NCI-H460 (cell line): ENCODE data around the gene GPR82. TPM values are rescaled to one million over a fixed set of nuclear protein-coding genes. Genes with fewer than 3 reads are reported as not detected.
"Not testable (repeated sequence)": the region's sequence is repeated elsewhere in the genome, so short reads cannot be mapped to it uniquely, and the experiment has no call there.

Source experiments
- DNase-seq: peaks from one replicate; pipeline ENCODE4 v3.0.0-alpha.2; 2016; ENCODE audit warnings: low read depth; ENCODE audit errors: extremely low read depth
- polyA plus RNA-seq: library from polyadenylated mRNA; depleted of rRNA; stranded (reverse); fragments of >200 nt; gene quantifications from 2 replicates; pipeline ENCODE4 v1.2.3, GENCODE V29; 2014; cell fraction: nucleus; rRNA removed
- total RNA-seq: library from RNA; depleted of rRNA; stranded (reverse); fragments of >200 nt; shearing (Covaris generic); gene quantifications from 2 replicates; pipeline ENCODE4 v1.2.3, GENCODE V29; 2014; rRNA removed

Gene GPR82, protein sequence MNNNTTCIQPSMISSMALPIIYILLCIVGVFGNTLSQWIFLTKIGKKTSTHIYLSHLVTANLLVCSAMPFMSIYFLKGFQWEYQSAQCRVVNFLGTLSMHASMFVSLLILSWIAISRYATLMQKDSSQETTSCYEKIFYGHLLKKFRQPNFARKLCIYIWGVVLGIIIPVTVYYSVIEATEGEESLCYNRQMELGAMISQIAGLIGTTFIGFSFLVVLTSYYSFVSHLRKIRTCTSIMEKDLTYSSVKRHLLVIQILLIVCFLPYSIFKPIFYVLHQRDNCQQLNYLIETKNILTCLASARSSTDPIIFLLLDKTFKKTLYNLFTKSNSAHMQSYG
- not detected in 2 replicates for total RNA-seq
- not detected in 2 replicates for polyA plus RNA-seq

DNA sequence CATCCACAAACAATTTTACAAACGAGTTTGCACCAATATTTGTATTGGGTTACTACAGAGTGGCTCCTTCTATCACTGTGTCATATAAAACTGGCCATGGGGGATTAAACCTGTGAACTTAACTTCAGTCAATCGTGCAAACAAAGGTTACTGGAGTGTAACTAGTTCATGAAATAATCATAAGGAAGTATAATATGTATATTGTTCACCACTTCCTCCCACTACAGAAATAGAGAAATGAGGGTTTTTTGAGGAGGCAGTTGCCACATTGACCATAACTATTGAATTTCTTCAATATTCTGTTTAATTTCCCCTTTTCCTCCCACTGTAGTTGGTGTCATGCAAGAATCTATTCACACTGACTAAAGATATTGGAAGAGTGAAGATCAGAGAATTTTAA, at the start of gene GPR82:
Gene GPR82, plus strand, starts transcription at position 356 of the 400 bp plus-strand sequence. CDS start 2,846 bp downstream, outside the sequence.
- no peak for DNase-seq

- not testable (repeated sequence) for DNase-seq
These were observed 47.6 kb upstream of the GPR82 start for GRCh38 chrX:41676361-41676760.

- DNase-seq, result no peak
These were observed 46.6 kb upstream of the GPR82 start for GRCh38 chrX:41677183-41678060.

DNA sequence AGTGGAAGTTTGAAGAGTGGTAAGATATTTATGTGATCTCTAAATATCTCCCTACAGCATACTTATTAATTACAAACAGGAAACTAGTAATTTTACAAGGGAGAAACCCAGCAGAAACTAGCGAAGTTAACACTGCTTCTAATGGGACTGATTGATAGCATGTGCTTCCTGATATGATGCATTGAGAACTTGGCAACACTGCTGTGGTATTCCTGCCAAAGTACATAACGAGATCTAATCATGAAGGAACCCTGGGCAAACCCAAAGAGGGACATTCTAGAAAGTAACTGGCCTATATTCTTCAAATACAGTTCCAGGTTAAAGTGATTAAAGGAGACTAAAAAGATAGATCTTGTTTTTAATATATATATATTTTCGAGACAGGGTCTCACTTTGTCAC, 39.8 kb upstream of the GPR82 start:
- no peak for DNase-seq

- DNase-seq, result no peak
These were observed 39.0 kb upstream of the GPR82 start for GRCh38 chrX:41684940-41685339.

GRCh38 chrX:41686788-41687187, 37.2 kb upstream of the GPR82 start:
- no peak for DNase-seq

DNA sequence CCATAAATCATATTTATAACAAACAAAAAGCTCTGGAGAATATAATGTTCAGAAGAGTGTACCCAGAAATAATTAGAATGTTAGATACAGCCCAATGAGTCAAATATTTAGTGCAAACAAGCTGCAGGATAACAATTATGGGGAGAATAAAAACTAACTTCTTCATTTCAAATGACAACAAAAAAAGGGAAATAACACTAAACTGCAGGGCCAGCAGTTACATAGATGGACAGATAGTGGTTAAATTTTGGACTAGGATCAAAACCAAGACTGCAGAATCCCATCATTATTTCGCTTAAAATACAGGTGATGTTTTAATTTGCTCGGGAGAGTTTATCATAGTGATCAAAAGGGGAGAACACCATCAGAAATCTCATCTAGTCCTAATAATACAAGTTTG, 35.8 kb upstream of the GPR82 start:
- no peak for DNase-seq

GRCh38 chrX:41688835-41689234, 35.1 kb upstream of the GPR82 start, which contains the start of gene GPR34:
GPR34 (plus strand) TSS chrX:41688973; CDS start chrX:41695634, 6,661 bp downstream.
- DNase-seq, result no peak

DNA sequence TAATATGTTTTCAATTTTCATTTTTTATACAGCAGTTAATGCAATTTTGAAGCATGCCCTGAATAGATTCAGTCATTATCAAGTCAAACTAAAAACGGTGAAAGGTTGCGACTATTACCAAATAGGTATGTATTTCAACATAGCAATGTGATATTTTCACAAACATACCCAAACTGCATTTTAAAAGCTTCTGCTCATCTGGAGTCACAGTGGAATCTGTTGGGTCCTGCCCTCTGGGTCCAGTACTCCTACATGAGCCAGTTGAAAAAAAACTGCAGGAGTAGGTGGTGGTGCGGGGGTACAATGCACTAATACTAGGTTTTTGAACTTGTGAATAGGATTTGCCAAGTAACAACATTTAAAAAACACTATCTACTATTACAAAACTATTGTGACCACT, 34.3 kb upstream of the GPR82 start:
- DNase-seq, result no peak

- DNase-seq, result no peak
These were observed 31.7 kb upstream of the GPR82 start for GRCh38 chrX:41692162-41692749.

GRCh38 chrX:41693024-41693423, 31.0 kb upstream of the GPR82 start:
- no peak for DNase-seq

DNA sequence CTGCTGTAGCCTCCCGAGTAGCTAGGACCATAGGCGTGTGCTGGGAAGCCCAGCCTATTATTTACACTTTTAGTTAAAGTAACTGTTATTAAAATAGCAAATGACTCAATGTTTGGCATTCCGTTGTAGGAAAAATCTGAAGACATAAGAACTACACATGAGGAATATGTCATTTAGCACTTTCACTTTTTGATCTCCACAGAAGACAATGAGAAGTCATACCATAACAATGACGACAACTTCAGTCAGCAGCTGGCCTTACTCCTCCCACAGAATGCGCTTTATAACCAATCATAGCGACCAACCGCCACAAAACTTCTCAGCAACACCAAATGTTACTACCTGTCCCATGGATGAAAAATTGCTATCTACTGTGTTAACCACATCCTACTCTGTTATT, 28.6 kb upstream of the GPR82 start:
- no peak for DNase-seq

DNA sequence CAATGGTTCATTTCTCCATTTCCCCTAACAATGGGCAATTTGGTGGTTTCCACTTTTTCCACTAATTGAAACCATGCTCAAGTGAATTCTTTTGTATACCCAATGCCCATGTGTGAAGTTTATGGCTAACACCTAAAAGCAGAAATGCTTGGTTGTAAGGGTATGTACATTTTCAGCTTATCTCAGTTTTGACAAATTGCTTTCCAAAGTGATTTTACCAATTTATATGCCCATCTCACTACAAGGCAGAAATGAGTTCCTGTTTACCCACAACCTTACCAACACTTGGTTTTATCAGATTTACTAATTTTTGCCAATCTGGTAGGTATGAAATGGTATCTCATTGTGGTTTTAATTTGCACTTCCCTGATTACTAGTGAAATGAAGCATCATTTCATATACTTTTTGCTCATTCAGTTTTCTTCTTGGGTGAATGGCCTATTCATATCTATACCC, 20.4 kb upstream of the GPR82 start:
- no peak for DNase-seq

DNA sequence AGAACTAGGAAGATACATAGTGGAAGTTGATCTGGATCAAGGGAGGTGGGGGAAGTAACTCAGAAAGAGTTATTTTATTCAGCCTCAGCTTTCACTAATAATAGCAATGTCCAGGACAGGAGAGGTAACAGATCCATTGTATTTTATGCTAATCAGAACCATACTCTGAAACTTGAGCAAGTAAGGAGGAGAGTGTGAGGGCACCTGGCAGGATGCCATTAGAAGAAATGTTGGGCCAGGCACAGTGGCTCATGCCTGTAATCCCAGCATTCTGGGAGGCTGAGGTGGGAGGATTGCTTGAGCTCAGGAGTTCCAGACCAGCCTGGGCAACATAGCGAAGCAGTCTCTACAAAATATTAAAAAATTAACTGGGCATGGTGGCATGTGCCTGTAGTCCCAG, 18.9 kb upstream of the GPR82 start:
- no peak for DNase-seq

DNA sequence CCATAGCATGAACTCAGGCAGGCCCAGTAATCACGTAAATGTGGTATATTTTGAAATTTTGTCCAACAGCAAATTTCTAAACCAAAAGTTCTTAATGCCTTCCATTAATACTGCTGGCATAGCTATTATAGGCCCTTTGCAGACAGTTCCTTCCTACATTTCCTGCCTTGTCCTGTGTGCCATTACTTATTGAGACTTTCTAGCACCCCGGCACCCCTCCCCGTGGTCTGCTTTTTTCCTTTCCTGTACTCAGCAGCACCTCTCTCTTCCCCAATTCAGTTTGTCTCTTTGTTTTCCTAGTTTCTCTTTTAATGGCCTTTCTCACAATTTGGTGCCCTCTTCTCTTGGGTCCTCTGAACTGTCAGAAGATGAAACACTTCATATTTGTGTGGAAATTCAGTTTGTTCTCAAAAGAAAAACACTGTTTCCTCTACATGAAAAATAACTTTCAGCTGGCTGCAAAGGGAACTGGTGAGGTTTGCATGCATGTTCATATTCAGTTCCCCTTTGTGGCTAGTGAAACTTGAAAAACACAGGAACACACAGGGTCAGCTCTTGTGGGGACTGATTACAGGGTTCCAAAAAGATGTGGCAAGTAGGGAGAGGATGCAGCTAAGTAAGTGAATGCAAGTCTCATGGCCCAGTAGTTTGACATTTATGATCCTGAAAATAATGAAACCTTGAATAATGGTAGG, 18.2 kb upstream of the GPR82 start:
- no peak for DNase-seq

- DNase-seq, result no peak
These were observed 16.8 kb upstream of the GPR82 start for GRCh38 chrX:41707218-41707617.

GRCh38 chrX:41708486-41708885, 15.5 kb upstream of the GPR82 start:
- DNase-seq, result no peak

- no peak for DNase-seq
These were observed 12.8 kb upstream of the GPR82 start for GRCh38 chrX:41711021-41711667.

DNA sequence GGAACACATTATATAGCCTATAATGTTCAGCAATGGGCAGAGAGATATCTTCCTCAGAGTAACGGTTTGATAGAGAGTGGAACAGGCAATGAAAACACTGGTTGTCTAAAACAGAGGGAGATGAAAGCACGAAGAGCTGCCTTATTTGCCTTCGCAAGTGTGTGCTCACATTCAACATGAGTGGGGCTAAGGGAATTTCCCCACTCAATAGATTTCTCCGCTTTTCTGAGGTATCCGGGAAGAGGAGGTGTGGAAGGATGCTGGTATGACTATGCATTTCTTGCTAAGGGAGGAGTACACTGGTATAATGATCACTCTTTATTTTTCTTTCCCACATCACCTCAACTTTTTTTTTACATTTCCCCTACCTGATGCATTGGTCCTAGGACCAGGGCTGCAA, 7.8 kb upstream of the GPR82 start:
- DNase-seq, result no peak
